Peyer's patch (tissue), 4 donors: ENCODE measurements around the gene GARS1.

Experiments
- CTCF ChIP-seq, 6 experiments: fragments of 450-650 bp in 4 of 6; fragments of 200-600 bp in 2 of 6; sonication (generic) in 1 of 6; IDR thresholded peaks; one replicate each; pipeline ENCODE4 v1.5.1; 2017 to 2019; ENCODE audit warnings: antibody characterized with exemption in 6 of 6, mild to moderate bottlenecking in 3 of 6, moderate library complexity in 1 of 6
- POLR2A ChIP-seq, 2 donors: fragments of 450-650 bp; IDR thresholded peaks; one replicate each; pipeline ENCODE4 v1.5.1; 2017; ENCODE audit warnings: antibody characterized with exemption in 2 of 2, mild to moderate bottlenecking in 2 of 2, moderate library complexity in 2 of 2

GRCh38 chr7:30671793-30672465 is 77.3 kb downstream of the GARS1 start:
- TF ChIP-seq CTCF (IDR thresholded peaks at IDR 0.05) (no peak), POLR2A (IDR thresholded peaks at IDR 0.05) (no peak)
